ENCODE results near the gene ASCC3.
"Not testable (repeated sequence)": the region's sequence is repeated elsewhere in the genome, so short reads cannot be mapped to it uniquely, and the experiment has no call there.

ASCC3 gene

DNA sequence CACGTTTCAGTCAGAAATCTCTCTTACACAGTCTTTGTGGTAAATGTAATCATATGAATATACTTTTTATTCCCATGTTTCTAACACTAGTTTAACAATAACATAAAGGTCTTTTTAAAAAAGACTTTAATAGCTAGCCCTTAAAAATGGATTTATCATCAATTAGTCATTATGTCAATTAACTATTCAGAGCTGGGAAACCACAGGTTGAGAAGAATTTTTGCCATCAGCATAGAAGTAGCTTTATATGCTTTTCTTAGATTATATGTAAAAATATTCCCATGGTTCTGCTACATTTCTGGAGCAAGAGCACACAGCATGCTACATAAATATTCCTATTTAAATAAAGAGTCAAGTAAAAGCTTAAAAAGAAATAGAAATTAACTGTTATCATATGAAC is 35.5 kb downstream of the ASCC3 start:
- H3K27ac ChIP-seq (ENCODE audit: insufficient read depth in 1 of 2, low read depth in 1 of 2, low read length in 2 of 2, poor library complexity in 1 of 2, severe bottlenecking in 2 of 2) = no peak overlapping the region
- no peak overlapping the region for H3K4me3 ChIP-seq (ENCODE audit: control insufficient read depth in 1 of 7, extremely low read depth in 1 of 7, insufficient read depth in 4 of 7, low read depth in 2 of 7, low read length in 6 of 7)
- ChIA-PET POLR2A (no interaction called here), CTCF (no interaction called here)
- H3K27me3 ChIP-seq (replicated peaks in 2 of 5; ENCODE audit: control insufficient read depth in 4 of 5, insufficient read depth in 5 of 5, low read length in 4 of 5) = no peaks in the 10 kb centered on the region
- peaks cover 2 to 18% (median 10%) of the 10 kb centered on the region in 4 experiments for H3K36me3 ChIP-seq (ENCODE audit: control insufficient read depth in 4 of 4, insufficient read depth in 4 of 4, low read length in 3 of 4)
- H3K9me3 ChIP-seq (ENCODE audit: control extremely low read depth in 1 of 5, control insufficient read depth in 4 of 5, insufficient read depth in 2 of 5, low read depth in 1 of 5, low read length in 4 of 5) = no peaks in the 10 kb centered on the region
- WGBS (ENCODE audit: insufficient coverage) = no CpG with 5 or more reads among the region's 1 CpG
- no peak for DNase-seq
- H3K4me1 ChIP-seq (ENCODE audit: control extremely low read depth in 1 of 4, control insufficient read depth in 4 of 4, insufficient read depth in 4 of 4, low read length in 3 of 4) = no peaks in the 10 kb centered on the region

- no peaks in the 10 kb centered on the region for H3K27me3 ChIP-seq (replicated peaks in 2 of 5; ENCODE audit: control insufficient read depth in 4 of 5, insufficient read depth in 5 of 5, low read length in 4 of 5)
- WGBS (ENCODE audit: insufficient coverage) = 100% methylated on average over 1 of the region's 1 CpG
- no peaks in the 10 kb centered on the region for H3K4me1 ChIP-seq (ENCODE audit: control extremely low read depth in 1 of 4, control insufficient read depth in 4 of 4, insufficient read depth in 4 of 4, low read length in 3 of 4)
- DNase-seq = no peak
- H3K9me3 ChIP-seq (ENCODE audit: control extremely low read depth in 1 of 5, control insufficient read depth in 4 of 5, insufficient read depth in 2 of 5, low read depth in 1 of 5, low read length in 4 of 5) = peaks cover 0 to 3% (median 0%) of the 10 kb centered on the region in 5 experiments
- H3K27ac ChIP-seq (ENCODE audit: insufficient read depth in 1 of 2, low read depth in 1 of 2, low read length in 2 of 2, poor library complexity in 1 of 2, severe bottlenecking in 2 of 2) = no peak overlapping the region
- POLR2A ChIA-PET = no interaction called here
- H3K36me3 ChIP-seq (ENCODE audit: control insufficient read depth in 4 of 4, insufficient read depth in 4 of 4, low read length in 3 of 4) = peaks cover 0 to 8% (median 4%) of the 10 kb centered on the region in 4 experiments
- H3K4me3 ChIP-seq (ENCODE audit: control insufficient read depth in 1 of 7, extremely low read depth in 1 of 7, insufficient read depth in 4 of 7, low read depth in 2 of 7, low read length in 6 of 7) = no peak overlapping the region
- CTCF ChIA-PET = no interaction called here
Observed at GRCh38 chr6:100839419-100839818, 41.7 kb downstream of the ASCC3 start.

- no peak for DNase-seq
- H3K27me3 ChIP-seq (replicated peaks in 2 of 5; ENCODE audit: control insufficient read depth in 4 of 5, insufficient read depth in 5 of 5, low read length in 4 of 5) = no peaks in the 10 kb centered on the region
- H3K9me3 ChIP-seq (ENCODE audit: control extremely low read depth in 1 of 5, control insufficient read depth in 4 of 5, insufficient read depth in 2 of 5, low read depth in 1 of 5, low read length in 4 of 5) = peaks cover 0 to 3% (median 0%) of the 10 kb centered on the region in 5 experiments
- peaks cover 0 to 8% (median 4%) of the 10 kb centered on the region in 4 experiments for H3K36me3 ChIP-seq (ENCODE audit: control insufficient read depth in 4 of 4, insufficient read depth in 4 of 4, low read length in 3 of 4)
- H3K27ac ChIP-seq (ENCODE audit: insufficient read depth in 1 of 2, low read depth in 1 of 2, low read length in 2 of 2, poor library complexity in 1 of 2, severe bottlenecking in 2 of 2) = no peak overlapping the region
- no peak overlapping the region for H3K4me3 ChIP-seq (ENCODE audit: control insufficient read depth in 1 of 7, extremely low read depth in 1 of 7, insufficient read depth in 4 of 7, low read depth in 2 of 7, low read length in 6 of 7)
- ChIA-PET POLR2A (no interaction called here), CTCF (no interaction called here)
- H3K4me1 ChIP-seq (ENCODE audit: control extremely low read depth in 1 of 4, control insufficient read depth in 4 of 4, insufficient read depth in 4 of 4, low read length in 3 of 4) = no peaks in the 10 kb centered on the region
Observed at GRCh38 chr6:100838011-100838410, 43.1 kb downstream of the ASCC3 start.

- H3K36me3 ChIP-seq (ENCODE audit: control insufficient read depth in 4 of 4, insufficient read depth in 4 of 4, low read length in 3 of 4) = peaks cover 0 to 12% (median 5%) of the 10 kb centered on the region in 4 experiments
- WGBS (ENCODE audit: insufficient coverage) = 100% methylated on average over 1 of the region's 5 CpGs
- POLR2A ChIA-PET = no interaction called here
- peaks cover 0 to 4% (median 1%) of the 10 kb centered on the region in 5 experiments for H3K9me3 ChIP-seq (ENCODE audit: control extremely low read depth in 1 of 5, control insufficient read depth in 4 of 5, insufficient read depth in 2 of 5, low read depth in 1 of 5, low read length in 4 of 5)
- DNase-seq = no peak
- H3K27me3 ChIP-seq (replicated peaks in 2 of 5; ENCODE audit: control insufficient read depth in 4 of 5, insufficient read depth in 5 of 5, low read length in 4 of 5) = no peaks in the 10 kb centered on the region
- no peaks in the 10 kb centered on the region for H3K4me1 ChIP-seq (ENCODE audit: control extremely low read depth in 1 of 4, control insufficient read depth in 4 of 4, insufficient read depth in 4 of 4, low read length in 3 of 4)
- no peak overlapping the region for H3K27ac ChIP-seq (ENCODE audit: insufficient read depth in 1 of 2, low read depth in 1 of 2, low read length in 2 of 2, poor library complexity in 1 of 2, severe bottlenecking in 2 of 2)
- CTCF ChIA-PET = no interaction called here
- H3K4me3 ChIP-seq (ENCODE audit: control insufficient read depth in 1 of 7, extremely low read depth in 1 of 7, insufficient read depth in 4 of 7, low read depth in 2 of 7, low read length in 6 of 7) = no peak overlapping the region
Observed at GRCh38 chr6:100833972-100834574, 47.1 kb downstream of the ASCC3 start.

GRCh38 chr6:100829077-100829595 is 52.0 kb downstream of the ASCC3 start:
- CTCF ChIA-PET; POLR2A ChIA-PET; H3K4me3 ChIP-seq (ENCODE audit: control insufficient read depth in 1 of 7, extremely low read depth in 1 of 7, insufficient read depth in 4 of 7, low read depth in 2 of 7, low read length in 6 of 7); H3K27me3 ChIP-seq (replicated peaks in 2 of 5; ENCODE audit: control insufficient read depth in 4 of 5, insufficient read depth in 5 of 5, low read length in 4 of 5); DNase-seq; H3K9me3 ChIP-seq (ENCODE audit: control extremely low read depth in 1 of 5, control insufficient read depth in 4 of 5, insufficient read depth in 2 of 5, low read depth in 1 of 5, low read length in 4 of 5); H3K4me1 ChIP-seq (ENCODE audit: control extremely low read depth in 1 of 4, control insufficient read depth in 4 of 4, insufficient read depth in 4 of 4, low read length in 3 of 4); H3K27ac ChIP-seq (ENCODE audit: insufficient read depth in 1 of 2, low read depth in 1 of 2, low read length in 2 of 2, poor library complexity in 1 of 2, severe bottlenecking in 2 of 2): not testable (repeated sequence)
- 98% methylated on average over 17 of the region's 27 CpGs for WGBS (ENCODE audit: insufficient coverage)
- H3K36me3 ChIP-seq (ENCODE audit: control insufficient read depth in 4 of 4, insufficient read depth in 4 of 4, low read length in 3 of 4) = peaks cover 2 to 13% (median 5%) of the 10 kb centered on the region in 4 experiments

- Histone ChIP-seq H3K36me3 (ENCODE audit: control insufficient read depth in 4 of 4, insufficient read depth in 4 of 4, low read length in 3 of 4) (peaks cover 0 to 3% (median 0%) of the 10 kb centered on the region in 4 experiments), H3K4me3 (ENCODE audit: control insufficient read depth in 1 of 7, extremely low read depth in 1 of 7, insufficient read depth in 4 of 7, low read depth in 2 of 7, low read length in 6 of 7) (no peak overlapping the region), H3K27ac (ENCODE audit: insufficient read depth in 1 of 2, low read depth in 1 of 2, low read length in 2 of 2, poor library complexity in 1 of 2, severe bottlenecking in 2 of 2) (no peak overlapping the region), H3K27me3 (replicated peaks in 2 of 5; ENCODE audit: control insufficient read depth in 4 of 5, insufficient read depth in 5 of 5, low read length in 4 of 5) (no peaks in the 10 kb centered on the region), H3K9me3 (ENCODE audit: control extremely low read depth in 1 of 5, control insufficient read depth in 4 of 5, insufficient read depth in 2 of 5, low read depth in 1 of 5, low read length in 4 of 5) (peaks cover 0 to 2% (median 0%) of the 10 kb centered on the region in 5 experiments), H3K4me1 (ENCODE audit: control extremely low read depth in 1 of 4, control insufficient read depth in 4 of 4, insufficient read depth in 4 of 4, low read length in 3 of 4) (no peaks in the 10 kb centered on the region)
- CTCF ChIA-PET = no interaction called here
- WGBS (ENCODE audit: insufficient coverage) = 100% methylated on average over 4 of the region's 5 CpGs
- POLR2A ChIA-PET = no interaction called here
- no peak for DNase-seq
Observed at GRCh38 chr6:100823041-100823440, 58.1 kb downstream of the ASCC3 start.

DNA sequence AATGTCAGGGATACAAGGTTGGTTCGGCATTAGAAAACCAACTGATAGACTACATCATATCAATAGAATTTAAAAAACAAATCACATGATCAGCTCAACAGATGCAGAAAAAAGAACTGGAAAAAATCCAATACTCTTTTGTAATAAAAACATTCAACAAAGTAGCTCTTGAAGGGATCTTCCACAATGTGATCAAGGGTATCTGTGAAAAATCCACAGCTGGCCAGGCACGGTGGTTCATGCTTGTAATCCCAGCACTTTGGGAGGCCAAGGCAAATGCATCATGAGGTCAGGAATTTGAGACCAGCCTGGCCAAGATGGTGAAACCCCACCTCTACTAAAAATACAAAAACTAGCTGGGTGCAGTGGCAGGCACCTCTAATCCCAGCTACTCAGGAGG is 63.1 kb downstream of the ASCC3 start:
- DNase-seq = no peak
- Histone ChIP-seq H3K27me3 (replicated peaks in 2 of 5; ENCODE audit: control insufficient read depth in 4 of 5, insufficient read depth in 5 of 5, low read length in 4 of 5) (no peaks in the 10 kb centered on the region), H3K27ac (ENCODE audit: insufficient read depth in 1 of 2, low read depth in 1 of 2, low read length in 2 of 2, poor library complexity in 1 of 2, severe bottlenecking in 2 of 2) (no peak overlapping the region), H3K36me3 (ENCODE audit: control insufficient read depth in 4 of 4, insufficient read depth in 4 of 4, low read length in 3 of 4) (peaks cover 0 to 6% (median 0%) of the 10 kb centered on the region in 4 experiments), H3K4me3 (ENCODE audit: control insufficient read depth in 1 of 7, extremely low read depth in 1 of 7, insufficient read depth in 4 of 7, low read depth in 2 of 7, low read length in 6 of 7) (no peak overlapping the region), H3K9me3 (ENCODE audit: control extremely low read depth in 1 of 5, control insufficient read depth in 4 of 5, insufficient read depth in 2 of 5, low read depth in 1 of 5, low read length in 4 of 5) (peaks cover 0 to 9% (median 0%) of the 10 kb centered on the region in 5 experiments), H3K4me1 (ENCODE audit: control extremely low read depth in 1 of 4, control insufficient read depth in 4 of 4, insufficient read depth in 4 of 4, low read length in 3 of 4) (no peaks in the 10 kb centered on the region)
- POLR2A ChIA-PET = no interaction called here
- CTCF ChIA-PET = no interaction called here
- WGBS (ENCODE audit: insufficient coverage) = 100% methylated on average over 1 of the region's 2 CpGs
